SH-SY5Y (cell line): ENCODE measurements around the gene FHL1.

Experiments
- GATA2 ChIP-seq: IDR thresholded peaks from 2 replicates; pipeline ENCODE4 v1.6.1; 2011; ENCODE audit warnings: mild to moderate bottlenecking, low read depth, low read length
- GATA3 ChIP-seq: IDR thresholded peaks from 2 replicates; pipeline ENCODE4 v1.6.1; 2011; ENCODE audit warnings: low read depth, mild to moderate bottlenecking, low read length, moderate library complexity

- TF ChIP-seq GATA2 (no peak), GATA3 (no peak)
These were observed 80.9 kb downstream of the FHL1 start for GRCh38 chrX:136227948-136228838.
